Ishikawa (cell line): ENCODE measurements around the gene MUS81.

Experiments used
- CEBPB ChIP-seq: IDR thresholded peaks from 2 replicates; pipeline ENCODE4 v1.6.1; 2012
- CREB1 ChIP-seq: IDR thresholded peaks from 2 replicates; pipeline ENCODE4 v1.6.1; 2012; ENCODE audit warnings: low read depth
- EGR1 ChIP-seq: IDR thresholded peaks from 2 replicates; pipeline ENCODE4 v1.6.1; 2012
- EP300 ChIP-seq: IDR thresholded peaks from 2 replicates; pipeline ENCODE4 v1.6.1; 2012; ENCODE audit warnings: borderline replicate concordance
- FOXM1 ChIP-seq: IDR thresholded peaks from 2 replicates; pipeline ENCODE4 v1.6.1; 2012; ENCODE audit warnings: low read depth, borderline replicate concordance
- NFIC ChIP-seq: IDR thresholded peaks from 2 replicates; pipeline ENCODE4 v1.6.1; 2012
- RAD21 ChIP-seq: IDR thresholded peaks from 2 replicates; pipeline ENCODE4 v1.6.1; 2012; ENCODE audit warnings: low read depth
- TAF1 ChIP-seq: IDR thresholded peaks from 2 replicates; pipeline ENCODE4 v1.6.1; 2012; ENCODE audit warnings: low read depth, mild to moderate bottlenecking
- TCF12 ChIP-seq: IDR thresholded peaks from 2 replicates; pipeline ENCODE4 v1.6.1; 2012; ENCODE audit warnings: low read depth
- TEAD4 ChIP-seq: IDR thresholded peaks from 2 replicates; pipeline ENCODE4 v1.6.1; 2012
- YY1 ChIP-seq: IDR thresholded peaks from 2 replicates; pipeline ENCODE4 v1.6.1; 2012; ENCODE audit warnings: low read depth
- ZBTB7A ChIP-seq: IDR thresholded peaks from 2 replicates; pipeline ENCODE4 v1.6.1; 2012; ENCODE audit warnings: low read depth
- TF ChIP-seq, protein P1 (sequence below): IDR thresholded peaks from 2 replicates; pipeline ENCODE4 v1.6.1; 2012
- TF ChIP-seq, protein P2 (sequence below): IDR thresholded peaks from 2 replicates; pipeline ENCODE4 v1.6.1; 2012
- TF ChIP-seq, protein P3 (sequence below): IDR thresholded peaks from 2 replicates; pipeline ENCODE4 v1.6.1; 2012; ENCODE audit warnings: low read depth, mild to moderate bottlenecking

The MUS81 gene

DNA sequence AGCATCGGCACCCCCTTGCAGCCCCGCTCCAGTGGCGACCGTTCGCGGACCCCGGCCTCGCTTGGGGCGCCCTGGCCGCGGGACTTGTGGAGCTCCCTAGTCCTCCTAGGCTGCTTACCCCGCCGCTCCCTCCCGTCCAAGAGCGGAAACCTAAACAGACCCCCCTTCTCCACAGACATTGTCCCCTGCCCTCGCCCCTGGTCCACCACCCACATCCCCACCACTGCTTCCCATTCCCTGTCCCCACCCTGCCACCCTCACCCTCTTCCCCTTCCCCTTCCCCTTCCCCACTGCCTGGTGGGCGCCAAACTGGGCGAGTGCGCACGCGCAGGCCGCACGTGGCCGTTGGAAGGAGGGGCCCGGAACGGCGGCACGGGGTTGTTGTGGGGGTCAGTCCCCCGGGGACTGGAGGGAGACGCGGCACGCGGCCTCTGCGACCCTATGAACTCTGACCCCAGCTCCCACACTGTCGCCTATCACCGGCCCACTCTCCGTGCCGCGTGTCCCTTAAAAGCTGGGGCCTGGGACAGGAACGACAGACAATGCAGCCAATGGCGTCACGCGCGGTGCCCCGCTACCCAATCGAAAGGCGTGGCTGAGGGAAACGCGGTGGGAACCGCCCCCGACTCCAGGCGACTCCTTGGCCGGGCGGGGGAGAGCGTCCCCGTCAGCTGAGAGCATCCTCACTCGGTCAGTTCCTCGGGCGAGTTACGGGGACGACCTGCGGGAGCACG, 26.8 kb upstream of the MUS81 start, which contains the start of gene SNX32:
Gene SNX32 (plus strand): TSS at position 667 of the 734 bp plus-strand sequence. CDS start 103 bp downstream, outside the sequence.
- TF ChIP-seq NFIC (no peak), CREB1 (peak; percentile 32; the same call in 1 of the 2 replicates), EGR1 (0 out of 2 replicates have a peak, but pooled peaks have one; percentile 25), CEBPB (no peak)
- TF ChIP-seq, protein P1, sequence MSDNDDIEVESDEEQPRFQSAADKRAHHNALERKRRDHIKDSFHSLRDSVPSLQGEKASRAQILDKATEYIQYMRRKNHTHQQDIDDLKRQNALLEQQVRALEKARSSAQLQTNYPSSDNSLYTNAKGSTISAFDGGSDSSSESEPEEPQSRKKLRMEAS: peak; percentile 48; the same call in 1 of the 2 replicates

DNA sequence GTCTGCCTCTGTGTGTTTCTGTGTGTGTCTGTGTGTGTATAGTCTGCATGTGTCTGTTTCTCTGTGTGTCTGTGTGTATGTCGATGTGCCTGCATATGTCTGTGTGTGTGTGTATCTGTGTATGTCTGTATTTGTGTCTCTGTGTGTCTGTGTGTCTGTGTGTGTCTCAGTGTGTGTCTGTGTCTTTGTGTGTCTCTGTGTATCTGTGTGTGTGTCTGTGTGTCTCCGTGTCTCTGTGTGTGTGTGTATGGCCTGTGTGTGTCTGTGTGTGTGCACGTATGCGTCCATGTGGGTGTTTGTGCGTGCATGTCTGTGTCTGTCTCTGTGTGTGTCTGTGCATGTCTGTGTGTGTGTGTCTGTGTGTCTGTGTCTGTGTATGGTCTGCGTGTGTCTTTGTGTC, 26.0 kb upstream of the MUS81 start:
- TF ChIP-seq TEAD4 (no peak), FOXM1 (no peak), RAD21 (no peak), TCF12 (no peak), NFIC (no peak), CREB1 (no peak)

DNA sequence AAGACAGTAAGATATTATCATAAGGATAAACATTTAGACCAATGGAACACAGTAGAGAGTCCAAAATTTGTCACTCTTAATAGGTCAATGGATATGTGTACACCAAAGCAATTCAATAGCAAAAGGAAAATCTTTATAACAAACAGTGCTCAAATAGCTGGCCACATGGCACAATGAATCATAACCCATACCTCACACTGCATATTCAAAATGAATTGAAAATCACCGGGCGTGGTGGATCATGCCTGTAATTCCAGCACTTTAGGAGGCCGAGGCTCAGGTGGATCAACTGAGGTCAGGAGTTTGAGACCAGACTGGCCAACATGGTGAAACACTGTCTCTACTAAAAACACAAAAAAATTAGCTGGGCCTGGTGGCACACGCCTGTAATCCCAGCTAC, 18.1 kb upstream of the MUS81 start:
- no peak for TF ChIP-seq RAD21
- TF ChIP-seq FOXM1: no peak

DNA sequence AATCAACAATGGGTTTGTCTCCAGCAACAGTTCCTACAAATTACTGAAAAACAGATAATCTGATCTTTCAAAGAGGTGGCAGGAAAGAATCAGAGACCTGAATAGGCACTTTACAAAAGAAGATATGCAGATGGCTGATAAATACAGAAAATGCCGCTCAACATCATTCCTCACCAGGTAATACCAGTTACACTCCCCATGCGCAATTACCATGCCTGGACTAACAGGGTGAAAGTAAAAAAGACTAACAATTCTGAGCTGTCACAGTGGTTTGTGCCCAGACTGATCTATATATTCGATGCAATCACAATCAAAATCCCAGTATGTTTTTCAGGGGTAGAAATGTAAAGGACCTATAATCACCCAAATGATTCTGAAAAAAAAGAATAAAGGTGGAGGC, 16.4 kb upstream of the MUS81 start:
- TF ChIP-seq ZBTB7A: no peak
- TF ChIP-seq FOXM1: no peak
- no peak for TF ChIP-seq RAD21
- no peak for TF ChIP-seq EGR1
- TF ChIP-seq, protein P2, sequence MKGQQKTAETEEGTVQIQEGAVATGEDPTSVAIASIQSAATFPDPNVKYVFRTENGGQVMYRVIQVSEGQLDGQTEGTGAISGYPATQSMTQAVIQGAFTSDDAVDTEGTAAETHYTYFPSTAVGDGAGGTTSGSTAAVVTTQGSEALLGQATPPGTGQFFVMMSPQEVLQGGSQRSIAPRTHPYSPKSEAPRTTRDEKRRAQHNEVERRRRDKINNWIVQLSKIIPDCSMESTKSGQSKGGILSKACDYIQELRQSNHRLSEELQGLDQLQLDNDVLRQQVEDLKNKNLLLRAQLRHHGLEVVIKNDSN: no peak
- no peak for TF ChIP-seq CREB1
- TF ChIP-seq TAF1: no peak
- TF ChIP-seq NFIC: no peak
- TF ChIP-seq, protein P1: no peak
- no peak for TF ChIP-seq TEAD4
- TF ChIP-seq EP300: no peak
- TF ChIP-seq YY1: no peak
- TF ChIP-seq, protein P3, sequence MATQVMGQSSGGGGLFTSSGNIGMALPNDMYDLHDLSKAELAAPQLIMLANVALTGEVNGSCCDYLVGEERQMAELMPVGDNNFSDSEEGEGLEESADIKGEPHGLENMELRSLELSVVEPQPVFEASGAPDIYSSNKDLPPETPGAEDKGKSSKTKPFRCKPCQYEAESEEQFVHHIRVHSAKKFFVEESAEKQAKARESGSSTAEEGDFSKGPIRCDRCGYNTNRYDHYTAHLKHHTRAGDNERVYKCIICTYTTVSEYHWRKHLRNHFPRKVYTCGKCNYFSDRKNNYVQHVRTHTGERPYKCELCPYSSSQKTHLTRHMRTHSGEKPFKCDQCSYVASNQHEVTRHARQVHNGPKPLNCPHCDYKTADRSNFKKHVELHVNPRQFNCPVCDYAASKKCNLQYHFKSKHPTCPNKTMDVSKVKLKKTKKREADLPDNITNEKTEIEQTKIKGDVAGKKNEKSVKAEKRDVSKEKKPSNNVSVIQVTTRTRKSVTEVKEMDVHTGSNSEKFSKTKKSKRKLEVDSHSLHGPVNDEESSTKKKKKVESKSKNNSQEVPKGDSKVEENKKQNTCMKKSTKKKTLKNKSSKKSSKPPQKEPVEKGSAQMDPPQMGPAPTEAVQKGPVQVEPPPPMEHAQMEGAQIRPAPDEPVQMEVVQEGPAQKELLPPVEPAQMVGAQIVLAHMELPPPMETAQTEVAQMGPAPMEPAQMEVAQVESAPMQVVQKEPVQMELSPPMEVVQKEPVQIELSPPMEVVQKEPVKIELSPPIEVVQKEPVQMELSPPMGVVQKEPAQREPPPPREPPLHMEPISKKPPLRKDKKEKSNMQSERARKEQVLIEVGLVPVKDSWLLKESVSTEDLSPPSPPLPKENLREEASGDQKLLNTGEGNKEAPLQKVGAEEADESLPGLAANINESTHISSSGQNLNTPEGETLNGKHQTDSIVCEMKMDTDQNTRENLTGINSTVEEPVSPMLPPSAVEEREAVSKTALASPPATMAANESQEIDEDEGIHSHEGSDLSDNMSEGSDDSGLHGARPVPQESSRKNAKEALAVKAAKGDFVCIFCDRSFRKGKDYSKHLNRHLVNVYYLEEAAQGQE: no peak
- TF ChIP-seq TCF12: no peak
- no peak for TF ChIP-seq CEBPB

DNA sequence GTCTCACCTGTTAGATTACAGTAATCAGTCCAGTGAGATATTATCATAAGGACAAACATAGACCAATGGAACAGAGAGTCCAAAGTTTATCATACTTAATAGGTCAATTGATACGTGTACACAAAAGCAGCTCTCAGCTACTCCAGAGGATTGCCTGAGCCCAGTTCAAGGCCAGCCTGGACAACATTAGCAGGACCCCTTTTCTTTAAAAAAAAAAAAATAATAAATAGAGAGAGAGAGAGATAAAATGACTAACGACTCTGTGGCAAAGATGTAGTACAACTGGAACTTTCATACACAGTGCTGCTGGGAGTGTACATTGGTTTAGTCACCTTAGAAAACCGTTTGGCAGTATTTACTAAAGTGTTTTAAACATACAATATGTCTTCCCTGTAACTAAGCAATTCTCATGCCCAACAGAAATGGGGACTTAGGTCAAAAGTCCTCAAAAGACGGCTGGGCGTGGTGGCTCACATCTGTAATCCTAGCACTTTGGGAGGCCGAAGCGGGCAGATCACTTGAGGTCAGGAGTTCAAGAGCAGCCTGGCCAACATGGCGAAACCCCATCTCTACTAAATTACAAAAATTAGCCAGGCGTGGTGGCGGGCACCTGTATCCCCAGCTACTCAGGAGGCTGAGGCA, 15.9 kb upstream of the MUS81 start:
- TF ChIP-seq EGR1: no peak
- no peak for TF ChIP-seq CEBPB

DNA sequence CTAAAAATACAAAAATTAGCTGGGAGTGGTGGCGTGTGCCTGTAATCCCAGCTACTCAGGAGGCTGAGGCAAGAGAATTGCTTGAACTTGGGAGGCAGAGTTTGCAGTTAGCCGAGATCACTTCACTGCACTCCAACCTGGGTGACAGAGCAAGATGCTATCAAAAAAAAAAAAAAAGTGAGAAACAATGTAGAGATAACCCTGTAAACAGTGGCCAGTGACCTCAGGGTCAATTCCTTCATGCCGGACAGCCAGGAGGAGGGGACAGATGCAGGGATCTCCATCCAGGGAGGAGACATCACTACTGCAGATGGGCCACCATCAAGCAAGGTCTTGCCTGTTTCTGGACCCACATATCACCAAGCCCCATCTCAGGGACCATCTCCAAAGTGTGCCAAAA, 12.5 kb upstream of the MUS81 start:
- no peak for TF ChIP-seq CEBPB
- no peak for TF ChIP-seq FOXM1
- TF ChIP-seq, protein P1: no peak
- no peak for TF ChIP-seq EGR1
- TF ChIP-seq EP300: no peak
- TF ChIP-seq, protein P2: no peak
- TF ChIP-seq TEAD4: no peak
- TF ChIP-seq YY1: no peak
- no peak for TF ChIP-seq RAD21
- TF ChIP-seq CREB1: no peak
- no peak for TF ChIP-seq ZBTB7A
- TF ChIP-seq, protein P3: no peak
- TF ChIP-seq NFIC: no peak
- no peak for TF ChIP-seq TAF1
- no peak for TF ChIP-seq TCF12
